GM12892 (cell line): ENCODE results near the gene BRD3OS.

Source experiments
- POLR2A ChIP-seq: IDR thresholded peaks from 2 replicates; pipeline ENCODE4 v1.6.1; 2011; ENCODE audit warnings: low read depth, low read length, control low read depth
- POLR2AphosphoS5 ChIP-seq: IDR thresholded peaks from 2 replicates; pipeline ENCODE4 v1.6.1; 2011; ENCODE audit warnings: low read depth, low read length, control low read depth
- TAF1 ChIP-seq: IDR thresholded peaks from 2 replicates; pipeline ENCODE4 v1.6.1; 2011; ENCODE audit warnings: low read depth, mild to moderate bottlenecking, control low read depth, low read length, borderline replicate concordance

GRCh38 chr9:134050726-134051125 is 25.4 kb downstream of the BRD3OS start:
- TF ChIP-seq TAF1 (no peak), POLR2A (no peak), POLR2AphosphoS5 (no peak)
